Liver (tissue), 3 donors: Measurements from ENCODE around the gene INPP5B.

Experiments
- ATF3 ChIP-seq: IDR thresholded peaks from 2 replicates; pipeline ENCODE4 v1.6.1; 2016; ENCODE audit warnings: antibody characterized with exemption
- CTCF ChIP-seq: fragments of 150-350 bp; IDR thresholded peaks from 2 replicates; pipeline ENCODE4 v1.5.1; 2017; ENCODE audit warnings: improper control_type of control experiment, low read depth, low read length; ENCODE audit not compliant: missing input control
- EGR1 ChIP-seq, 2 donors: IDR thresholded peaks; 2 replicates each; pipeline ENCODE4 v1.6.1; 2016 to 2018; ENCODE audit warnings: antibody characterized with exemption in 2 of 2, low read depth in 2 of 2
- GABPA ChIP-seq, 2 donors: IDR thresholded peaks in 1 of 2; conservative IDR thresholded peaks in 1 of 2; 2 replicates each; pipeline ENCODE4 v1.6.1; 2016; ENCODE audit warnings: antibody characterized with exemption in 2 of 2, mild to moderate bottlenecking in 1 of 2, moderate library complexity in 1 of 2
- HNF4A ChIP-seq, 2 donors: conservative IDR thresholded peaks; 2 replicates each; pipeline ENCODE4 v1.6.1; 2016; ENCODE audit warnings: antibody characterized with exemption in 2 of 2, mild to moderate bottlenecking in 2 of 2
- HNF4G ChIP-seq: IDR thresholded peaks from 2 replicates; pipeline ENCODE4 v1.6.1; 2016; ENCODE audit warnings: antibody characterized with exemption
- JUND ChIP-seq, 2 donors: IDR thresholded peaks; 2 replicates each; pipeline ENCODE4 v1.6.1; 2016; ENCODE audit warnings: antibody characterized with exemption in 2 of 2
- SP1 ChIP-seq: IDR thresholded peaks from 2 replicates; pipeline ENCODE4 v1.6.1; 2018; ENCODE audit warnings: antibody characterized with exemption, mild to moderate bottlenecking
- TAF1 ChIP-seq: conservative IDR thresholded peaks from 2 replicates; pipeline ENCODE4 v1.6.1; 2016; ENCODE audit warnings: antibody characterized with exemption, mild to moderate bottlenecking
- YY1 ChIP-seq: IDR thresholded peaks from 2 replicates; pipeline ENCODE4 v1.6.1; 2016; ENCODE audit warnings: antibody characterized with exemption, mild to moderate bottlenecking
- TF ChIP-seq, protein P1 (sequence below): IDR thresholded peaks from 2 replicates; pipeline ENCODE4 v1.6.1; 2016; ENCODE audit warnings: antibody characterized with exemption
- TF ChIP-seq, protein P2 (sequence below): IDR thresholded peaks from 2 replicates; pipeline ENCODE4 v1.6.1; 2016; ENCODE audit warnings: antibody characterized with exemption, mild to moderate bottlenecking
- TF ChIP-seq, protein P3 (sequence below): IDR thresholded peaks from 2 replicates; pipeline ENCODE4 v1.6.1; 2016; ENCODE audit warnings: antibody characterized with exemption
- donor health status: healthy.
- donor health status: healthy.

GRCh38 chr1:37821481-37821880 is 125.4 kb downstream of the INPP5B start:
- TF ChIP-seq CTCF (no peak), JUND (IDR thresholded peaks at IDR 0.05) (no peak), SP1 (no peak), ATF3 (no peak), HNF4A (conservative IDR thresholded peaks at IDR 0.05) (no peak), TAF1 (no peak), EGR1 (IDR thresholded peaks at IDR 0.05; ENCODE audit: low read depth in 2 of 2) (no peak), YY1 (no peak), GABPA (IDR thresholded peaks at IDR 0.05 in 1 of 2, conservative IDR thresholded peaks at IDR 0.05 in 1 of 2) (no peak), HNF4G (no peak)
- TF ChIP-seq, protein P1, sequence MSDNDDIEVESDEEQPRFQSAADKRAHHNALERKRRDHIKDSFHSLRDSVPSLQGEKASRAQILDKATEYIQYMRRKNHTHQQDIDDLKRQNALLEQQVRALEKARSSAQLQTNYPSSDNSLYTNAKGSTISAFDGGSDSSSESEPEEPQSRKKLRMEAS: no peak
- TF ChIP-seq, protein P2, sequence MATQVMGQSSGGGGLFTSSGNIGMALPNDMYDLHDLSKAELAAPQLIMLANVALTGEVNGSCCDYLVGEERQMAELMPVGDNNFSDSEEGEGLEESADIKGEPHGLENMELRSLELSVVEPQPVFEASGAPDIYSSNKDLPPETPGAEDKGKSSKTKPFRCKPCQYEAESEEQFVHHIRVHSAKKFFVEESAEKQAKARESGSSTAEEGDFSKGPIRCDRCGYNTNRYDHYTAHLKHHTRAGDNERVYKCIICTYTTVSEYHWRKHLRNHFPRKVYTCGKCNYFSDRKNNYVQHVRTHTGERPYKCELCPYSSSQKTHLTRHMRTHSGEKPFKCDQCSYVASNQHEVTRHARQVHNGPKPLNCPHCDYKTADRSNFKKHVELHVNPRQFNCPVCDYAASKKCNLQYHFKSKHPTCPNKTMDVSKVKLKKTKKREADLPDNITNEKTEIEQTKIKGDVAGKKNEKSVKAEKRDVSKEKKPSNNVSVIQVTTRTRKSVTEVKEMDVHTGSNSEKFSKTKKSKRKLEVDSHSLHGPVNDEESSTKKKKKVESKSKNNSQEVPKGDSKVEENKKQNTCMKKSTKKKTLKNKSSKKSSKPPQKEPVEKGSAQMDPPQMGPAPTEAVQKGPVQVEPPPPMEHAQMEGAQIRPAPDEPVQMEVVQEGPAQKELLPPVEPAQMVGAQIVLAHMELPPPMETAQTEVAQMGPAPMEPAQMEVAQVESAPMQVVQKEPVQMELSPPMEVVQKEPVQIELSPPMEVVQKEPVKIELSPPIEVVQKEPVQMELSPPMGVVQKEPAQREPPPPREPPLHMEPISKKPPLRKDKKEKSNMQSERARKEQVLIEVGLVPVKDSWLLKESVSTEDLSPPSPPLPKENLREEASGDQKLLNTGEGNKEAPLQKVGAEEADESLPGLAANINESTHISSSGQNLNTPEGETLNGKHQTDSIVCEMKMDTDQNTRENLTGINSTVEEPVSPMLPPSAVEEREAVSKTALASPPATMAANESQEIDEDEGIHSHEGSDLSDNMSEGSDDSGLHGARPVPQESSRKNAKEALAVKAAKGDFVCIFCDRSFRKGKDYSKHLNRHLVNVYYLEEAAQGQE: no peak
- TF ChIP-seq, protein P3, sequence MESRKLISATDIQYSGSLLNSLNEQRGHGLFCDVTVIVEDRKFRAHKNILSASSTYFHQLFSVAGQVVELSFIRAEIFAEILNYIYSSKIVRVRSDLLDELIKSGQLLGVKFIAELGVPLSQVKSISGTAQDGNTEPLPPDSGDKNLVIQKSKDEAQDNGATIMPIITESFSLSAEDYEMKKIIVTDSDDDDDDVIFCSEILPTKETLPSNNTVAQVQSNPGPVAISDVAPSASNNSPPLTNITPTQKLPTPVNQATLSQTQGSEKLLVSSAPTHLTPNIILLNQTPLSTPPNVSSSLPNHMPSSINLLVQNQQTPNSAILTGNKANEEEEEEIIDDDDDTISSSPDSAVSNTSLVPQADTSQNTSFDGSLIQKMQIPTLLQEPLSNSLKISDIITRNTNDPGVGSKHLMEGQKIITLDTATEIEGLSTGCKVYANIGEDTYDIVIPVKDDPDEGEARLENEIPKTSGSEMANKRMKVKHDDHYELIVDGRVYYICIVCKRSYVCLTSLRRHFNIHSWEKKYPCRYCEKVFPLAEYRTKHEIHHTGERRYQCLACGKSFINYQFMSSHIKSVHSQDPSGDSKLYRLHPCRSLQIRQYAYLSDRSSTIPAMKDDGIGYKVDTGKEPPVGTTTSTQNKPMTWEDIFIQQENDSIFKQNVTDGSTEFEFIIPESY: no peak
